C4-2B (cell line): ENCODE results near the gene CLDN9.

ENCODE experiments used
- H3K27ac ChIP-seq: fragments of 450-650 bp; 2 replicates; pipeline ENCODE4 v1.5.1; 2017
- CTCF ChIP-seq: fragments of 450-650 bp; conservative IDR thresholded peaks from 2 replicates; pipeline ENCODE4 v1.5.1; 2017; ENCODE audit warnings: mild to moderate bottlenecking
- ZFX ChIP-seq: fragments of 450-650 bp; IDR thresholded peaks from 2 replicates; pipeline ENCODE4 v1.6.1; 2017

Gene CLDN9

GRCh38 chr16:3059723-3060242, 47.1 kb downstream of the CLDN9 start:
- peak overlapping the region; percentile 88 for H3K27ac ChIP-seq
- TF ChIP-seq ZFX (no peak), CTCF (no peak)

- TF ChIP-seq ZFX (no peak), CTCF (no peak)
- no peak overlapping the region for H3K27ac ChIP-seq
Measured at GRCh38 chr16:3060339-3061127, 47.8 kb downstream of the CLDN9 start.

GRCh38 chr16:3062553-3062952, 49.8 kb downstream of the CLDN9 start:
- H3K27ac ChIP-seq, result no peak overlapping the region
- TF ChIP-seq ZFX (no peak), CTCF (no peak)

GRCh38 chr16:3063625-3064386, 51.1 kb downstream of the CLDN9 start:
- no peak overlapping the region for H3K27ac ChIP-seq
- no peak for TF ChIP-seq ZFX
- no peak for TF ChIP-seq CTCF
